K562 (cell line): Measurements from ENCODE around the gene LTB4R2. TPM values are rescaled to one million over a fixed set of nuclear protein-coding genes. Genes with fewer than 3 reads are reported as not detected.

Experiments used
- ATAC-seq: fragments of 200-7000 bp; cut with Tn5 transposase; 3 replicates; pipeline ENCODE4 v1.9.1; 2020; ENCODE audit warnings: moderate library complexity
- BruUV-seq: library from RNA; stranded (reverse); fragments of 400-500 nt; replicated peaks from 2 replicates; lab custom pipeline; 2021; lab: Mats Ljungman, UMichigan
- CTCF ChIA-PET: fragments of 300-600 bp; formaldehyde crosslinking; extraction: SDS; loops from one replicate; lab custom pipeline; 2021; ENCODE audit warnings: low intra/inter-chr PET ratio; lab: Yijun Ruan, JAX
- POLR2A ChIA-PET: fragments of 300-600, 350-650 bp; sonication (Branson Sonifier 250); formaldehyde crosslinking; extraction: SDS; loops from one replicate; lab custom pipeline; 2021; ENCODE audit warnings: antibody characterized with exemption, inconsistent platforms; lab: Yijun Ruan, JAX
- DNase-seq, 4 experiments: peaks; one replicate each; pipeline versions ENCODE4 v3.0.0 to v3.0.0-alpha.2; 2011 to 2018; ENCODE audit warnings: low spot score in 3 of 4, mixed read lengths in 3 of 4; ENCODE audit errors: extremely low read depth in 1 of 4
- FAIRE-seq: peaks from 2 replicates; lab custom pipeline; 2011; peaks lifted over from hg19 to GRCh38; lab: Jason Lieb, UNC
- H2AFZ ChIP-seq: 2 replicates; pipeline ENCODE4 v1.6.0; 2011; ENCODE audit warnings: low read depth, low read length, control low read depth, inconsistent platforms
- H3K27ac ChIP-seq: fragments of 200-600 bp; 3 replicates; pipeline ENCODE4 v1.8.0; 2011; ENCODE audit warnings: low read depth, mild to moderate bottlenecking, control low read depth, inconsistent platforms, low read length, moderate library complexity, mixed read lengths; ENCODE audit errors: extremely low read depth
- H3K27me3 ChIP-seq, 2 experiments: fragments of 300-600 bp in 1 of 2; 2 replicates in 1 of 2; 3 replicates in 1 of 2; pipeline versions ENCODE4 v1.6.0 to v1.8.0; 2011; ENCODE audit warnings: inconsistent platforms in 2 of 2, low read length in 2 of 2, mild to moderate bottlenecking in 1 of 2, mixed read lengths in 1 of 2, moderate library complexity in 1 of 2; ENCODE audit not compliant: control insufficient read depth in 2 of 2, insufficient read depth in 2 of 2
- H3K36me3 ChIP-seq: fragments of 300-600 bp; 3 replicates; pipeline ENCODE4 v1.8.0; 2011; ENCODE audit warnings: mild to moderate bottlenecking, low read length, inconsistent platforms; ENCODE audit not compliant: control insufficient read depth, insufficient read depth
- H3K4me1 ChIP-seq, 2 experiments: fragments of 200-600 bp in 1 of 2; replicated peaks in 1 of 2; 2 replicates in 1 of 2; 3 replicates in 1 of 2; pipeline versions ENCODE4 v1.5.1 to v1.8.0; 2011; ENCODE audit warnings: inconsistent platforms in 2 of 2, low read length in 2 of 2, mild to moderate bottlenecking in 1 of 2, mixed read lengths in 1 of 2, moderate library complexity in 1 of 2; ENCODE audit not compliant: control insufficient read depth in 2 of 2, insufficient read depth in 2 of 2
- H3K4me2 ChIP-seq: 2 replicates; pipeline ENCODE4 v1.6.1; 2011; ENCODE audit warnings: low read length, control low read depth, inconsistent platforms, mixed read lengths; ENCODE audit not compliant: insufficient read depth
- H3K4me3 ChIP-seq: fragments of 200-600 bp; sonication (generic), shearing (Covaris generic); 2 replicates; pipeline ENCODE4 v1.5.1; 2016; ENCODE audit warnings: control low read depth, inconsistent platforms
- H3K79me2 ChIP-seq: fragments of 200-600 bp; 3 replicates; pipeline ENCODE4 v1.8.0; 2011; ENCODE audit warnings: low read length, inconsistent platforms; ENCODE audit not compliant: control insufficient read depth, insufficient read depth
- H3K9ac ChIP-seq, 2 experiments: 2 replicates each; pipeline versions ENCODE4 v1.6.0 to v1.6.1; 2011; ENCODE audit warnings: low read depth in 2 of 2, low read length in 2 of 2, control low read depth in 1 of 2, inconsistent platforms in 1 of 2, mild to moderate bottlenecking in 1 of 2, mixed read lengths in 1 of 2; ENCODE audit not compliant: insufficient read depth in 1 of 2
- H3K9me1 ChIP-seq: one replicate; pipeline ENCODE4 v1.6.0; 2011; ENCODE audit warnings: inconsistent platforms, mild to moderate bottlenecking, low read length, moderate library complexity; ENCODE audit not compliant: control insufficient read depth, insufficient read depth
- H3K9me3 ChIP-seq: replicated peaks from 2 replicates; pipeline ENCODE4 v1.5.1; 2011; ENCODE audit warnings: low read depth, low read length, inconsistent platforms; ENCODE audit not compliant: control insufficient read depth, insufficient read depth
- H4K20me1 ChIP-seq: replicated peaks from 2 replicates; pipeline ENCODE4 v1.6.1; 2011; ENCODE audit warnings: low read length, inconsistent platforms, mixed read lengths; ENCODE audit not compliant: control insufficient read depth, insufficient read depth
- CCNT2 ChIP-seq: IDR thresholded peaks from 2 replicates; pipeline ENCODE4 v1.6.1; 2011; ENCODE audit warnings: borderline replicate concordance, low read depth, mild to moderate bottlenecking, moderate library complexity, mixed read lengths, low read length; ENCODE audit not compliant: insufficient read length; ENCODE audit errors: extremely low read depth
- CREB1 ChIP-seq, 2 experiments: sonication (generic) in 1 of 2; formaldehyde crosslinking in 1 of 2; IDR thresholded peaks; 2 replicates each; pipeline versions ENCODE4 v1.6.1 to v1.8.0; 2012 to 2022; ENCODE audit warnings: inconsistent platforms in 1 of 2, mild to moderate bottlenecking in 1 of 2, missing genetic modification reagents in 1 of 2, moderate library complexity in 1 of 2
- ETS2 ChIP-seq: IDR thresholded peaks from 2 replicates; pipeline ENCODE4 v1.6.1; 2016; ENCODE audit warnings: borderline replicate concordance, missing genetic modification characterization, mild to moderate bottlenecking, moderate library complexity, missing compliant biosample characterization; ENCODE audit not compliant: poor library complexity, severe bottlenecking
- KLF16 ChIP-seq: IDR thresholded peaks from 2 replicates; pipeline ENCODE4 v1.6.1; 2016; ENCODE audit warnings: antibody characterized with exemption
- MLX ChIP-seq, 2 experiments: fragments of 450-650 bp in 1 of 2; sonication (generic) in 1 of 2; formaldehyde crosslinking; conservative IDR thresholded peaks; 2 replicates each; pipeline versions ENCODE4 v1.4.0 to v1.8.1; 2020 to 2022; ENCODE audit warnings: mild to moderate bottlenecking in 1 of 2, missing genetic modification reagents in 1 of 2
- MXI1 ChIP-seq: IDR thresholded peaks from 2 replicates; pipeline ENCODE4 v1.6.1; 2011; ENCODE audit warnings: low read depth, mild to moderate bottlenecking, improper control_type of control experiment, low read length
- MYC ChIP-seq, 2 experiments: fragments of 250-450 bp in 1 of 2; sonication (Bioruptor Pico) in 1 of 2; IDR thresholded peaks; 2 replicates each; pipeline versions ENCODE4 v1.5.1 to v1.6.1; 2012 to 2021; ENCODE audit warnings: low read depth in 2 of 2, borderline replicate concordance in 1 of 2, improper control_type of control experiment in 1 of 2, low read length in 1 of 2, mild to moderate bottlenecking in 1 of 2, moderate library complexity in 1 of 2
- RBM22 ChIP-seq: fragments of 200-400 bp; formaldehyde crosslinking; IDR thresholded peaks from 2 replicates; pipeline ENCODE4 v1.6.1; 2018; ENCODE audit warnings: low read length, low read depth; ENCODE audit not compliant: poor library complexity, severe bottlenecking
- TFAP4 ChIP-seq: sonication (generic); formaldehyde crosslinking; IDR thresholded peaks from 2 replicates; pipeline ENCODE4 v1.8.0; 2022; ENCODE audit warnings: missing genetic modification reagents, mild to moderate bottlenecking, moderate library complexity, borderline replicate concordance
- VEZF1 ChIP-seq: fragments of 200-800 bp; sonication (Bioruptor generic); IDR thresholded peaks from 2 replicates; pipeline ENCODE4 v1.6.1; 2017; ENCODE audit warnings: missing genetic modification characterization, missing compliant biosample characterization
- WGBS: fragments of 100-300 bp; shearing (Covaris generic); methylation state at CpG from one replicate; pipeline ENCODE4 v1.1.6; 2016; ENCODE audit warnings: low coverage, mixed read lengths; ENCODE audit not compliant: insufficient coverage; ENCODE audit errors: missing lambda C conversion rate; 5-methylcytosine and 5-hydroxymethylcytosine counted together
- in situ Hi-C: fragments of 300-500 bp; cut with MboI; formaldehyde crosslinking; loops from 4 replicates; pipeline ENCODE4 v1.15.0; 2018; ENCODE audit warnings: inconsistent platforms, mixed read lengths
- intact Hi-C: fragments of 100-400 bp; cut with micrococcal nuclease; formaldehyde crosslinking; loops from 2 replicates; pipeline ENCODE4 v1.14.2; 2022
- polyA plus RNA-seq, 8 experiments: library from polyadenylated mRNA; depleted of rRNA in 4 of 8; stranded (reverse) in 5 of 8; unstranded in 3 of 8; fragments of >200 nt; fragmentation: Nextera tagmentation in 2 of 8; fragmentation: Illumina TruSeq in 1 of 8; extraction: Ambion mirVana in 2 of 8; extraction: Trizol in 1 of 8; gene quantifications; 2 replicates each; pipeline versions ENCODE4 v1.2.1 to v1.2.3, GENCODE V29; 2011 to 2014; ENCODE audit warnings: inconsistent platforms in 1 of 8, missing spikeins in 1 of 8
- total RNA-seq, 7 experiments: library from RNA; depleted of rRNA in 6 of 7; stranded (reverse); fragments of >200 nt in 6 of 7; fragmentation: Illumina TruSeq in 2 of 7; extraction: Trizol in 2 of 7; gene quantifications; 2 replicates each; pipeline versions ENCODE4 v1.2.1 to v1.2.3, GENCODE V29; 2011 to 2021; ENCODE audit warnings: low replicate concordance in 1 of 7

LTB4R2 gene
- total and polyA plus RNA-seq, 9 of the 15 experiments (the other 6 are each of a cell fraction or from before 2014, with no cell fraction given) = 0.03 to 11.6 (median 2.8) TPM; not detected in 1

- ChIA-PET POLR2A (interaction anchor here (0.6 to 1.4 kb wide), 3 partner anchors 13 to 26 kb away, joined by 3 to 4 read pairs (median 3); partner anchors contain the start of gene TINF2), CTCF (no interaction called here)
- Histone ChIP-seq H3K4me2 (no peak overlapping the region), H3K27ac (no peak overlapping the region), H3K4me1 (peaks cover 12 to 20% of the 10 kb centered on the region in 2 experiments; a peak in 4 of 5 replicates), H3K79me2 (peaks cover 9% of the 10 kb centered on the region; the same call in 1 of the 3 replicates), H3K27me3 (no peaks in the 10 kb centered on the region), H3K9me1 (no peaks in the 10 kb centered on the region), H4K20me1 (no peaks in the 10 kb centered on the region; the same call in 1 of the 2 replicates), H2AFZ (no peak overlapping the region), H3K4me3 (no peak overlapping the region), H3K9ac (no peak overlapping the region), H3K36me3 (no peaks in the 10 kb centered on the region), H3K9me3 (no peaks in the 10 kb centered on the region)
- FAIRE-seq (no peak), DNase-seq (no peak), ATAC-seq (no peak)
- in situ Hi-C loops (no loop called here), intact Hi-C loops (no loop called here)
- 100% methylated on average over 4 of the region's 9 CpGs for WGBS
- no TSS peak for BruUV-seq
- TF ChIP-seq CREB1 (IDR thresholded peaks at IDR 0.05) = no peak
- no peak for TF ChIP-seq CREB1 (CRISPR knock-in tag; IDR thresholded peaks at IDR 0.05)
- TF ChIP-seq MLX (CRISPR knock-in tag; conservative IDR thresholded peaks at IDR 0.05) = no peak
Observed at GRCh38 chr14:24268225-24268624, 41.7 kb upstream of the LTB4R2 start.

GRCh38 chr14:24269368-24269767, 40.6 kb upstream of the LTB4R2 start:
- Histone ChIP-seq H4K20me1 (no peaks in the 10 kb centered on the region; the same call in 1 of the 2 replicates), H2AFZ (no peak overlapping the region), H3K9me1 (no peaks in the 10 kb centered on the region), H3K4me3 (no peak overlapping the region), H3K27ac (no peak overlapping the region), H3K9me3 (no peaks in the 10 kb centered on the region), H3K27me3 (no peaks in the 10 kb centered on the region), H3K4me1 (peaks cover 17 to 22% of the 10 kb centered on the region in 2 experiments; a peak in 4 of 5 replicates), H3K9ac (no peak overlapping the region), H3K79me2 (peaks cover 9% of the 10 kb centered on the region; the same call in 1 of the 3 replicates), H3K4me2 (no peak overlapping the region), H3K36me3 (no peaks in the 10 kb centered on the region)
- ATAC-seq (no peak), FAIRE-seq (no peak), DNase-seq (no peak)
- in situ Hi-C loops = no loop called here
- ChIA-PET POLR2A (interaction anchor here (0.7 to 1.2 kb wide), 4 partner anchors 8 to 28 kb away, joined by 3 to 4 read pairs (median 4); partner anchors contain the start of gene TINF2), CTCF (no interaction called here)
- intact Hi-C loops = no loop called here
- WGBS = 81% methylated on average over 4 of the region's 8 CpGs
- no TSS peak for BruUV-seq
- TF ChIP-seq KLF16 (no peak), VEZF1 (CRISPR knock-in tag) (no peak), ETS2 (tag) (no peak), CCNT2 (no peak), TFAP4 (CRISPR knock-in tag) (no peak), RBM22 (no peak), MYC (IDR thresholded peaks at IDR 0.05; ENCODE audit: low read depth, low read length) (no peak), MYC (CRISPR knock-in tag; IDR thresholded peaks at IDR 0.05; ENCODE audit: borderline replicate concordance, low read depth) (no peak), MXI1 (no peak)
